ENCODE results near the gene NUP62. TPM values are rescaled to one million over a fixed set of nuclear protein-coding genes. Genes with fewer than 3 reads are reported as not detected.

The NUP62 gene
- total RNA-seq, 2 experiments from 2014 or later = 127 to 188 TPM

- CTCF ChIA-PET = no interaction called here
- H3K4me1 Mint-ChIP-seq = peaks cover 26% of the 10 kb centered on the region
- ATAC-seq (no peak), DNase-seq (no peak)
- no peak overlapping the region for H3K27ac Mint-ChIP-seq
- H3K4me3 Mint-ChIP-seq = no peak overlapping the region
- POLR2A ChIA-PET = no interaction called here
- peaks cover 3% of the 10 kb centered on the region for H3K36me3 Mint-ChIP-seq (ENCODE audit: low read depth)
- H3K27me3 Mint-ChIP-seq = no peaks in the 10 kb centered on the region
- intact Hi-C loops (cut with DNase I, micrococcal nuclease) = no loop called here
- H3K9me3 Mint-ChIP-seq (ENCODE audit: low read depth) = no peaks in the 10 kb centered on the region
Measured at GRCh38 chr19:49873129-49873521, 56.2 kb downstream of the NUP62 start.

GRCh38 chr19:49872245-49873128 is 56.8 kb downstream of the NUP62 start:
- Mint-ChIP-seq H3K4me3 (no peak overlapping the region), H3K27ac (no peak overlapping the region), H3K4me1 (peaks cover 24% of the 10 kb centered on the region), H3K9me3 (ENCODE audit: low read depth) (no peaks in the 10 kb centered on the region), H3K36me3 (ENCODE audit: low read depth) (peaks cover 1% of the 10 kb centered on the region), H3K27me3 (no peaks in the 10 kb centered on the region)
- POLR2A ChIA-PET = no interaction called here
- no peak for ATAC-seq
- no peak for DNase-seq
- CTCF ChIA-PET = no interaction called here
- intact Hi-C loops (cut with DNase I, micrococcal nuclease) = no loop called here

GRCh38 chr19:49871349-49871985 is 57.8 kb downstream of the NUP62 start:
- intact Hi-C loops (cut with DNase I, micrococcal nuclease) = no loop called here
- POLR2A ChIA-PET = no interaction called here
- peak overlapping the region; percentile 43 for H3K27ac Mint-ChIP-seq
- CTCF ChIA-PET = interaction anchor here (0.5 kb wide), 1 partner anchor 493 kb away, joined by 3 read pairs; no protein-coding TSS in a partner anchor
- no peaks in the 10 kb centered on the region for H3K9me3 Mint-ChIP-seq (ENCODE audit: low read depth)
- H3K27me3 Mint-ChIP-seq = no peaks in the 10 kb centered on the region
- H3K36me3 Mint-ChIP-seq (ENCODE audit: low read depth) = peaks cover 4% of the 10 kb centered on the region
- H3K4me3 Mint-ChIP-seq = no peak overlapping the region
- peaks cover 28% of the 10 kb centered on the region for H3K4me1 Mint-ChIP-seq
- ATAC-seq (no peak), DNase-seq (no peak)

DNA sequence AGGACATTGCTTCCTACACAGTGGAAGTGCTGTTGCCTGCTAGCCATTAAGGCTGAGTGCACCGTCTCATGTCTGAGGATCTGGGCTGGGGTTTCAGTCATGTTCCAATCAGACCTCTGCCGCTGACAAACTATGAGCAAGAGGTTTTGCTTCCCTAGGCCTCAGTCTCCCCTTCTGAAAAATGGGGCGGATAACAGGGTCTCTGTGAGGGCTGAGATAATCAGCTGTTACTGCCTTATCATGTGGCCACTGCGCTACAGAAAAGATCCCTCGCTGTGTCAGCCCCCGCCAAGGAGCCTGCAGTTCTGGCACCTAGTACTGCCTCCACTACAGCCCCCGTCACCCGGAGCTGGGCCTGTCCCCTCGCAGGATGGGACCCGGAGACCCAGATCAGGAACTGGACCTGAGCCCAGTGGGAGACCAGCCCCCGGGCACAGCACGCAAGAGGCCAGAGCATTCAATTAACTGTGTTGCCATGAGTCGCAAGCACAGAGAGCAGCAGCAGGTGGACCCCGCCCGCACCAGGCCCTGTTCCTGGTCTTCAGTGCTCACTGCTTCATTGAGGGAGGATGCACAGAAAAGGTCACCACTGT is 58.9 kb downstream of the NUP62 start:
- DNase-seq (no peak), ATAC-seq (no peak)
- intact Hi-C loops (cut with DNase I, micrococcal nuclease) = no loop called here
- peaks cover 10% of the 10 kb centered on the region for H3K36me3 Mint-ChIP-seq (ENCODE audit: low read depth)
- ChIA-PET POLR2A (interaction anchor here (1.5 kb wide), 1 partner anchor 104 kb away, joined by 7 read pairs; the partner anchor contains the start of gene AP2A1), CTCF (no interaction called here)
- no peak overlapping the region for H3K4me3 Mint-ChIP-seq
- H3K4me1 Mint-ChIP-seq = peaks cover 37% of the 10 kb centered on the region
- H3K27ac Mint-ChIP-seq = no peak overlapping the region
- H3K27me3 Mint-ChIP-seq = no peaks in the 10 kb centered on the region
- no peaks in the 10 kb centered on the region for H3K9me3 Mint-ChIP-seq (ENCODE audit: low read depth)

DNA sequence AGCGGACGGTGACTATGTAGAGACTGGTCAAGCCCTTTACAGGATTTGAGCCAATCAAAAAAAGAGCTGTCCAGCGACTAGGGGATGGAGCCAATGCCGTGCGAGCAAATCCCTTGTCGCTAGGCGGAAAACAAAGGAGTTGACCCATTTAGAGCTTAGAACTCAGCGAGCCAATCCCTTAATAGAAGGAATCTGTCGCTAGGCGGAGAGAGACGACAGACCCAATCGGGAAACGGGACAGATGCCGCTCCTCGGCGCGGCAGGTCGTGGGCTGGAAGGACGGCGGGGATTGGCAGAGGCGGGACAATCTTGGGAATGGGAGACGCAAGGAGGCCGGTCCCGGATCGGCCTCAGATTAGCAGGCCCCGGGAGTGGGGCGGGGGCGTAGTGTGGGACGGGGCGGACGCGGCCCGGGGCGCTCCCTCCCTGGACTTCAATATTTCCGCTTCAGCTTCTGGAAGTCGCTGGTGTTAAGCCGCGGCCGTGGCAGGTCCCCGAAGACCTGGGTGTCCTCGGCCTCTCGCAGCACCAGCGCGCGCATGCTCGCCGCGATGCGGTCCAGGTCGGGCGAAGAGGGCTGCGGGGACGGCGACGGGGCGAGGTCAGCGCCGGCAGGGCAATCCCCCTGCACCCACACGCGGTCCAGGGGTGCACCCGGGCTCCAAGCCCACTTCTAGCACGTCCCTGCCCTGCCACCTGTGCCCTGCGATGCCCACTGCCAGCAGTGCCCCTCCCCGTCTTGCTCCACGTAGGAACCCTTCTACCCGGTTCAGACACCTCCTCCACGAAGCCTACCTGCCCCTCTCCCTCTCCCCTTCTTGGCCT is 59.6 kb downstream of the NUP62 start:
- Mint-ChIP-seq H3K36me3 (ENCODE audit: low read depth) (peaks cover 16% of the 10 kb centered on the region), H3K4me1 (peaks cover 39% of the 10 kb centered on the region), H3K4me3 (no peak overlapping the region), H3K27me3 (no peaks in the 10 kb centered on the region), H3K27ac (no peak overlapping the region), H3K9me3 (ENCODE audit: low read depth) (no peaks in the 10 kb centered on the region)
- ChIA-PET POLR2A (interaction anchor here (0.6 to 1.7 kb wide), 9 partner anchors 16 to 374 kb away, joined by 3 to 13 read pairs (median 4); partner anchors contain the start of genes AP2A1, ATF5, NUP62 and PTOV1), CTCF (interaction anchor here (0.6 to 1.0 kb wide), 6 partner anchors 21 to 391 kb away, joined by 3 to 6 read pairs (median 4); partner anchors contain the start of gene PRMT1)
- intact Hi-C loops (cut with DNase I, micrococcal nuclease) = loop anchor here (1.0 to 5.0 kb wide), 10 partner anchors 8 to 1239 kb away; partner anchors contain the start of genes FUZ (in 2 of the 2), PRMT1 (in 2 of the 2), AKT1S1 (in 1 of the 2) and ALDH16A1 (in 1 of the 2)
- ATAC-seq (peak; percentile 87), DNase-seq (peak; percentile 94)

DNA sequence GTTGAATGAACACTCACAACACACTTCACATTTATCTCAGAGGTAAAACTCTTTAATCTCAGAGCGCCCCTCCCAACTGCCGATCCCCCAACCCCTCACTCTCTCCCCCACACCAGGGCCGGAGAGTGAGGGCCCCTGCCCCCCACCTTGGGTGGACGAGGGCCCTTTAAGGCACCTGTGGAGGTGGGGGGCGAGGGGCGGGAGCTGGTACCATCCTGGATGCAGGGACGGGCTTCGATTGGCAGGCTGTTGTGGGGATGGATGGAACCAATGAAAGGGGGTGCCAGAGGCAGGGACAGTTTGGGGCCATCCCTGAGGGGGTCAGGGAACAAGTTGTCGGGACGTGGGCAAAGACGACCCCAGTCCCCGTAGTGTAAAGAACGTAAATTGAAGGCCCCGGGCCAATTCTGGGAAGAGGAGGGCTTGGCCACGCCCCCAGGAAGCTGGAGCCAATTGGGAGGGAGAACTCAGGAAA is 60.3 kb downstream of the NUP62 start:
- DNase-seq = no peak

DNA sequence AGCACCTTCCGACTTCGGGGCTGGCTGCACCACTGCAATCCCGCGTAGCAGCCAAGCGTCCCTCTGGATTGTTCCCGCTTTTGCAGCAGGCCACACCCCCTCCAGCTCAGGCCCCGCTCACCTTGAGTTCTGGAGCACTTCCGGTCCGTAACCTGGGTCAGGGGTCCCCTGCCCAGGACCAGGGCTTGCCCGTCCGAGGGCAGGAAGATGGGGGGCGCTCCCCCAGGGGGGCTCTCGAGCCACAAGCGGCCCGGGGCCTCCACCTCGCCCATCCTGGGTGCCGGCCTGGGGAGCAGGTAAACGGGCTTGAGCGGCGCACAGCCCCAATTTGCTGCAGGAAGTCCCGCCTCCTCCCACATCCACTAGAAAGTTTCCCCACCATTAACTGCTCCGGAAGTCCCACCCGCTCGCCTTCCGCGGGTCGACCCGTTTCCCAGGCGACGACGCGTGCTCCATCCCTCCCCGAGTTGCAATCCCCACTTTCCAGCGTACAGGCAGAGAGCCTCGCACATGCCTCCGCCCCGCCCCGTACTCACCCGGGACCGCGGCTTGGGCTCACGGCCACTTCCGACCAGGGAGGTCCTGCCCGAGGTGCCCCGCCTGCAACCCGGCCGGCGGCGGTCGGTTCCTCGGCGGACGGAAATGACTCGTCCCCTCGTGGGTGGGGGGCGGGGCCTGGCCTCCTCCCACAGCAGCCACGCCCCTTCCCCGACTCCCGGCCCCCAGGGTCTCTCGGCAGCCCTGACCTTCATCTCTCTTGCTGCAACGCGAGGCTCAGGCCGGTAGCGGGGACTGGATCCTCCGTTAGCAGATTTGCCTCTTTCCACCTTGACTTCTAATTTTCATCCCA is 62.1 kb downstream of the NUP62 start, which contains the start of gene PNKP:
PNKP (minus strand) TSS at position 644 of the 850 bp plus-strand sequence; CDS start at position 272, 372 bp downstream.
- ChIA-PET POLR2A (interaction anchor here (0.6 to 2.5 kb wide), 5 partner anchors 10 to 874 kb away, joined by 3 to 12 read pairs (median 3); partner anchors contain the start of genes AKT1S1, NUP62, RUVBL2 and TBC1D17), CTCF (interaction anchor here (0.8 to 1.0 kb wide), 2 partner anchors 17 to 100 kb away, joined by 3 read pairs; partner anchors contain the start of genes AP2A1 and PTOV1)
- intact Hi-C loops (cut with DNase I, micrococcal nuclease) = loop anchor here (1.0 to 5.0 kb wide), 12 partner anchors 10 to 370 kb away; partner anchors contain the start of genes AKT1S1 (in 1 of the 2), MED25 (in 1 of the 2), PRMT1 (in 1 of the 2) and PRR12 (in 1 of the 2)
- H3K27me3 Mint-ChIP-seq = no peaks in the 10 kb centered on the region
- H3K9me3 Mint-ChIP-seq (ENCODE audit: low read depth) = no peaks in the 10 kb centered on the region
- peaks cover 30% of the 10 kb centered on the region for H3K36me3 Mint-ChIP-seq (ENCODE audit: low read depth)
- no peak within 1 kb of the TSS for H3K4me3 Mint-ChIP-seq
- DNase-seq (peak; percentile 94), ATAC-seq (peak; percentile 43)
- peaks cover 35% of the 10 kb centered on the region for H3K4me1 Mint-ChIP-seq
- H3K27ac Mint-ChIP-seq = peak within 1 kb of the TSS; percentile 98

More for the DNA sequence above, 60.3 kb downstream of the NUP62 start:
- H3K4me3 Mint-ChIP-seq = no peak overlapping the region
- ATAC-seq = peak; percentile 9
- H3K27me3 Mint-ChIP-seq = no peaks in the 10 kb centered on the region
- H3K9me3 Mint-ChIP-seq (ENCODE audit: low read depth) = no peaks in the 10 kb centered on the region
- no peak overlapping the region for H3K27ac Mint-ChIP-seq
- ChIA-PET CTCF (interaction anchor here (0.6 to 1.0 kb wide), 6 partner anchors 21 to 390 kb away, joined by 3 to 6 read pairs (median 4); partner anchors contain the start of gene PRMT1), POLR2A (interaction anchor here (0.6 to 2.5 kb wide), 10 partner anchors 8 to 373 kb away, joined by 3 to 13 read pairs (median 4); partner anchors contain the start of genes AKT1S1, AP2A1, ATF5 and NUP62)
- peaks cover 36% of the 10 kb centered on the region for H3K4me1 Mint-ChIP-seq
- intact Hi-C loops (cut with DNase I, micrococcal nuclease) = loop anchor here (1.0 to 5.0 kb wide), 10 partner anchors 8 to 1240 kb away; partner anchors contain the start of genes FUZ (in 2 of the 2), PRMT1 (in 2 of the 2), AKT1S1 (in 1 of the 2) and ALDH16A1 (in 1 of the 2)
- peaks cover 23% of the 10 kb centered on the region for H3K36me3 Mint-ChIP-seq (ENCODE audit: low read depth)

DNA sequence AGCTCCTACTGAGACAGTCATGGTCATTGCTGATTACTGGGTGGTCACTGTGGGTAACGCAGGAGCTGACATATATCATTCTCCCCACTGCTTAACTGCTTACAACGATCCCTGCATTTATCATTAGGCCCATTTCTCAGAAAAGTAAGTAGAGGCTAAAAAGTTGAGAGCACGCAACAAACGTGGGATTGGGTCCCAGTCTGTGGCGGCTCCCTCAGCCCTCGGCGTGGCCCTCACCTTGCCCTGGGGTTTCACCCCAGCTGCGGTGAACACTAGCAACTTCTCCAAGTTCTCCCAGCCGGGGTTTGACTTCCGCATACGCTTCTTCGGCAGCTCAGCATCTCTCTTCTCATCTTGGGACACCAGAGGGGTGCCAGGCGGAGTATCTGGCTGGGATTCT is 64.4 kb downstream of the NUP62 start:
- Mint-ChIP-seq H3K9me3 (ENCODE audit: low read depth) (no peaks in the 10 kb centered on the region), H3K36me3 (ENCODE audit: low read depth) (peaks cover 44% of the 10 kb centered on the region), H3K4me3 (no peak overlapping the region), H3K4me1 (peaks cover 24% of the 10 kb centered on the region), H3K27ac (peak overlapping the region; percentile 31), H3K27me3 (no peaks in the 10 kb centered on the region)
- no peak for ATAC-seq
- ChIA-PET POLR2A (interaction anchor here (0.6 to 0.7 kb wide), 4 partner anchors 17 to 775 kb away, joined by 3 to 5 read pairs (median 4); no protein-coding TSS in a partner anchor), CTCF (interaction anchor here (0.5 to 2.6 kb wide), 6 partner anchors 14 to 327 kb away, joined by 3 to 7 read pairs (median 3); partner anchors contain the start of gene PTOV1)
- intact Hi-C loops (cut with DNase I, micrococcal nuclease) = loop anchor here in 1 of 2 experiments (5.0 kb wide), 2 partner anchors 188 to 273 kb away; partner anchors contain the start of genes PRMT1 and PRR12
- DNase-seq = no peak

- CTCF ChIA-PET = interaction anchor here (0.7 to 2.6 kb wide), 2 partner anchors 10 to 13 kb away, joined by 4 to 7 read pairs; partner anchors contain the start of gene PTOV1
- peaks cover 48% of the 10 kb centered on the region for H3K36me3 Mint-ChIP-seq (ENCODE audit: low read depth)
- POLR2A ChIA-PET = interaction anchor here (1.0 kb wide), 1 partner anchor 67 kb away, joined by 3 read pairs; no protein-coding TSS in a partner anchor
- DNase-seq = no peak
- no peaks in the 10 kb centered on the region for H3K9me3 Mint-ChIP-seq (ENCODE audit: low read depth)
- H3K27ac Mint-ChIP-seq = no peak overlapping the region
- intact Hi-C loops (cut with DNase I, micrococcal nuclease) = no loop called here
- no peak overlapping the region for H3K4me3 Mint-ChIP-seq
- H3K4me1 Mint-ChIP-seq = peaks cover 24% of the 10 kb centered on the region
- no peaks in the 10 kb centered on the region for H3K27me3 Mint-ChIP-seq
- no peak for ATAC-seq
Measured at GRCh38 chr19:49863935-49864320, 65.4 kb downstream of the NUP62 start.
